GM18907 (cell line): ENCODE data around the gene E2F7.

Source experiments
- ATAC-seq: cut with Tn5 transposase; IDR thresholded peaks from one replicate; pipeline ENCODE4 v1.9.1; 2021; ENCODE audit warnings: mild to moderate bottlenecking, moderate library complexity; ENCODE audit not compliant: unreplicated experiment

E2F7 gene

DNA sequence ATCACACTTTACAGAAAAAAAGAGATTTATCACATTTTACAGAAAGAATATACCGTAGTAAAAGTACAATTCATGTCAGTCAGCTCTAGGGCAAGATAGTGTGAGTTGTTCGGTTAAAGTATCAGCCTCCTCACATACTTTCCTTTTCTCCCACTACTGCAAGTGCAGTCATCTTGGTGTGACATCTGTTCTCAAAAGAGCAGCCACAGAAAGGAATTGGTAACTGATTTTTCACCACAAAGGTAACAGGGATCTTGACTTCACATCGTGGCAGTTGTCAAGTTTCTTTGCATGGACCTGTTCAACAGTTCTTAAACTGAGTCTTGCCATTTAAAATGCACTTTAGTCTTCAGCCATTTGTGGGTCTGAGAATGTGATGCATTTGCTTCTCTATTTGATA lies 5.0 kb upstream of the E2F7 start:
- ATAC-seq, result peak; percentile 86

DNA sequence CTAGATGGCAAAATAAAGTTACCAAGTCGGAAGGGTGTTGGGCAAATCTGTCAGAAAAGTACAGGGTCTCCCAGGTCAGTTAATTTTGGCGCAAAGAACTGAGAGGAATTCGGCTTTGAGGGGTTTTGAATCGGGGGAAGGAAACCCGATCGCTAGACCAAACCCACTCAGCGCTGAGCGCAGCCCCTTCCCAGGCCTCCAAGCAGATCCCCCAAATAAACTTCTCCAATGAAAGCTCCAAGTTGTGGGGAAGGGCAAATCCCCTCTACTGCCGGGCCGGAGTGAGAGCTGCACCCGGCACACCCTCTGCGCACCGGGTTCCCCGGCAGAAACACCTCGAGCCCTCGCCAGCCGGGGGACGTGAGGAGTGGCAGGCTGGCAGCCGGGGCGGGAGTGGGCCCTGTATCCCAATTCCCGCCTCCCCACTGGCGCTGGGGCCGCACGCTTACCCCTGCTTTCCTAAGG lies 441 bp downstream of the E2F7 start:
- ATAC-seq, result peak; percentile 22

GRCh38 chr12:77062846-77063461 lies 2.4 kb downstream of the E2F7 start:
- ATAC-seq, result peak; percentile 32

DNA sequence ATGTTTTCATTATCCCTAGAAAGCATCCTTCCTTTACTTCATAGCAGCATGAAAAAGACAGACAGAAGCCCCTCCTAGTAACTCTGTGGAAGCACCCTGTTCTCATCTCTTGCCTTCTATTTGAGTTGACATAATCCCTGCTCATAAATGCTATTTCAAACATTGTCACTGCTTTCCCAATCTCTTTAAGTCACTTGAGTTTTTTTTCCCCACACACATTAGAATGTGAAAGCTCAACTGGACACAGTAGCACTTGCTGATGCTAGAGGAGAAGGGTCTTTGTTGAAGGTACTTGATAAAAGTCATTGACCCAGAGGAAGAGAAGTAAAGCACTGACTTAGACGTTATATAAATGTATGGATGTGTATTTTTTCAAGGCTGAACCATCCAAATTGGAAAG lies 3.0 kb downstream of the E2F7 start:
- no peak for ATAC-seq

DNA sequence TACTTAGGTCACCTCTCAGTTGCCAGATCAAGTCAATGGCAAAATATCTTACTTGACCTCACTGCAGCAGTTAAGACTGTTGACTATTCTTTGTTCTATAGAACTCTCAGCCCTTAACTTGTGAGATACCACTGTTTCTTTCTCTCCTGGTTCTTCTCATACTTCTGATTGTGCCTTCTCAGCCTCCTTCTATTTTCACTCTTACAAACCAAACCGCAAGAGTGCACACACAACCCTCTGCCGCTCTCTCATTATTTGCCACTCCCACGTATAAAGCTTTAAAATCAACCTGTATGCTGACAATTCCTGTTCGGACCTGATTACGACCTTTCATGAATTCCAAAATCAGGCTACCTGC lies 4.5 kb downstream of the E2F7 start:
- peak; percentile 33 for ATAC-seq

- ATAC-seq, result peak; percentile 85
Observed at GRCh38 chr12:77060136-77060882, 5.1 kb downstream of the E2F7 start.

DNA sequence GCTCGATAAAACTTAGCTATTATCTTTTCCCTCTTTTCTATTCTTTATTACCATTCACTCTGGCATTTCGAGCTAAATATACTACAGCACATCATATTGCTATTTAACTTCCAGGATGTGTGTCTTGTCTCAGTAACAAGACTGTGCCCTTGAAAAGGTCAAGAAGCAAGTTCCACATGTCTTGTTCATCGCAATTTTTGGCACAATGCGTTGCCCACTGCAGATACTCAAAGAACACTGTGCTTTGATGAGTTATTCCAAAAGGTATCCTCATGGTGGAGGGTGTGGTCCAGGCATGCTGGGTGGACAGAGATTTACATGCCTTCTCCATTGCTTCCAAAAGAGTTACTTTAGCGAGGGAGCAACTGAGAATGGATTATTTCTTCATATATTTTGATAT lies 6.6 kb downstream of the E2F7 start:
- no peak for ATAC-seq

DNA sequence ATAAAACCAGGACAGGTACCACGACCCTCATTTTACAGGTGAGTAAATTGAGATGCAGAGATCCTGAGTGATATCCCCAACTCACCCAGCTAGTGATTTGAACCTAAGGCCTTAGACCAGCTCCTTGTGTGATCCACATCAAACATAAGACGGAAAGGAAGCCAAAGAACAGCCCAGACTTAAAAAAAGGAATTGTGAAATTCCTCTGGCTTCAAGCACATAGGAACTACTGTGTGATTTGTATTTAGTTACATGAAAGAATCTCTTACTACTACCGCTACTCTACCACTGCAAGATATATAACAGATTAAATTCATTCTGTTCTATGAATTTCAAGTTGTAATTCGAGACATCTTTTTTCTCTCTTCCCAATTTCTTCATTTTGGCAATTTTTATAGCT lies 10.5 kb downstream of the E2F7 start:
- ATAC-seq, result no peak

GRCh38 chr12:77053259-77053658 lies 12.1 kb downstream of the E2F7 start:
- ATAC-seq, result no peak

- peak; percentile 98 for ATAC-seq
Observed at GRCh38 chr12:77049767-77050353, 15.5 kb downstream of the E2F7 start.

DNA sequence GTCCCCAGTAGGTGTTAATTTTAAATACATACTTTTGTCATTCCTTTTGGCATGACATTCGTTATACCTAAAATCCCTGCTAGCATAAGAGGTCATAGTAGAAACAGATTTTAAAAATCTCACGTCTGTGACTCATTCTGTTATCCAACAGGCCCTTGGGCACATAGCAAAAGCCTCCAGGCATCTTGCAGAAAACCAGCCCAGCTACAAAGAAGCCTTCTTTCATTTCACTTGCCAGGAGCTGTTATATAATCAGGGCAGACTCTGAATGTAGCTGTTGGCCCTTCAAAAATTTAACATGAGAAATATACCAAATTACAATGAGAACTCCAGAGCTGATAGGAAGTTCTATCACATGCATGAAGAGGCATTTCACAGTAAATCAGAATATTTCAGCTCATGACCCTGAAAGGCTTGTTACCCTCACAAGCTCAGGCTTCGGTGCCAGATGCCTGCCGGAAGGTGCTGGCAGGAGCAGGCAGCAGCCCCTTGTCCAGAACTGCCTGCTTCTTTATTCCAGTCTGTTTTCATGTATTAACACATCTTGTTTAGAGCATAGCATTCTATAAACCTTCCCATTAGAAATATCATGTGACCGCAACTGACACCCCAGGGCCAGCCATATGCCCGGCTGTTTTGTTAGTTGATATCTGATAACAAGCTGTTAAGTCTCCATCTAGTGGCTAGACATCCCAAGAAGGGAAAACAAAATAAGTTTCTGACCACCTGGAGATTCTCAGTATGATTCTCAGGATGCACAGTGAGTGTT lies 17.8 kb downstream of the E2F7 start:
- ATAC-seq, result no peak

DNA sequence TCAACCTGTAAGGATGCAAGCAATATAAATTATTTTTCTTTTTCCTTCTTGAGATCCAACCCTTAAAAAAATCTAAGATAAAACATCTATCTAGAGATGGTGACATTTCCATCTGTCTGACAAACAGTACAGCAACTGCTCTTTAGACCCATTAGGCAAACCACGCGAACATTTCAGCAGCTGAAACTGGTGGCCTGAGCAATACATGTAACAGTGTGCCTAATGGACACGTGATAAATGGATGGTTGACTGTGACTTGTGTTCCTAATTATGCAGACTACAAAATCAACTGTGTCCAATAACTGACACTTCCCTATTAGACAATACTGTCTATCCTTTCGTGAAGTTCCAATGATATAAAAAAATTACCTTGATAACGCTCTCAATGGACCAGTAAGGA lies 18.9 kb downstream of the E2F7 start:
- no peak for ATAC-seq

- ATAC-seq, result no peak
Observed at GRCh38 chr12:77045183-77045582, 20.2 kb downstream of the E2F7 start.

DNA sequence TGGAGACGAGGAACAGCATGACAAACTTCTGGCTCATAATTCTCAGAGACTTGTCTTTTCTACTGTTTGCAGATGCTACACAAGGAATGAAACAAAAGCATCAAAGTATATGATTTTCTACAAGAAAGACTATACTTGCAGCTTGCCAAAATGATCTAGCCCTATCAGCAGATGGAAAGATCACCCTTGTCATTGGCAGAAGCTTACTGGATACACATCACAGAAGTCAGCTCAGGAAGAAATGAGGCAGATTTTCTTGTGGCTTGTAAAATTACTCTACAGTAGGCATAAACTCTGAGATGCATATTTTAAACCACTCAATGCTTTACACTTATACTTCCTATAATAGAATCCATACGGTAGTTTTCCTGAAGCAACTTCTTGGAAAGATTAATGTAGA lies 20.6 kb downstream of the E2F7 start:
- ATAC-seq, result no peak

DNA sequence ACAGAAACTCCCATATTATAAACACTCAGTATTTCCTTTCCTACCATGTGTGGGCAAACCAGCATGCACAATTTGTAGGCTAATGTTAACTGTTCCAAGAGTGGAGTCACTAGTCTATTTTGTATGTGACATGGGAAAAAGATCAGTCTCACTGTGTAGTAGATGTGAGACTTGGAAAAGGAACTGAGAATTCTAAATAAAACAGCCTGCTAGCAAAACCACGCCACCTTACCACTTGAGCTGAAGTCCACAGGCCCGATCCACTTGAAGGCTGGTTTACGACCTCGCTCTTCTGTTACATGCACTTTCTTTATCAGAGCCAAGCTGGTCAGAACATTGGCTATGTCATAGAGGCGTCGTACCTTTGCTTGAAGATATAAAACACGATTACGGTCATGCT lies 22.5 kb downstream of the E2F7 start:
- ATAC-seq, result no peak

GRCh38 chr12:77040231-77040630 lies 25.1 kb downstream of the E2F7 start:
- no peak for ATAC-seq

- no peak for ATAC-seq
Observed at GRCh38 chr12:77035226-77035625, 30.1 kb downstream of the E2F7 start.

- no peak for ATAC-seq
Observed at GRCh38 chr12:77033658-77034536, 31.5 kb downstream of the E2F7 start.

DNA sequence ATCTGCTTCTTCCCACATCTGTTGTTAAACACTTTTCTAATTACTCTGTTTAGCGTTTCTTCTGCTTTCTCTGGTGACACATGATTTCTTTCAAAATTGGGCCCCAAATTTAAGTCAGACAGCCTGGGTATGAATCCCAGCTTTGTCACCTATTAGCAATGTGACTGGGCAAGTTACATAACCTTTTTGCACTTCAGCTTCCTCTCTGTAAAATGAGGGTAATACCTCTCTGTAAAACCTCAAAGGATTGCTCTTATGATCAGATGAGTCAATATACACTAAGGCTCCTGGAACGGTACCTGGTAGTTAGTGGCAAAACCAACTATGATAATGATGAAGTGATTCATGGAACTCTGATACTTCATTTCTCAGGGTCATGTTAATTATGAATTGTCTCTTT lies 33.0 kb downstream of the E2F7 start:
- ATAC-seq, result no peak

DNA sequence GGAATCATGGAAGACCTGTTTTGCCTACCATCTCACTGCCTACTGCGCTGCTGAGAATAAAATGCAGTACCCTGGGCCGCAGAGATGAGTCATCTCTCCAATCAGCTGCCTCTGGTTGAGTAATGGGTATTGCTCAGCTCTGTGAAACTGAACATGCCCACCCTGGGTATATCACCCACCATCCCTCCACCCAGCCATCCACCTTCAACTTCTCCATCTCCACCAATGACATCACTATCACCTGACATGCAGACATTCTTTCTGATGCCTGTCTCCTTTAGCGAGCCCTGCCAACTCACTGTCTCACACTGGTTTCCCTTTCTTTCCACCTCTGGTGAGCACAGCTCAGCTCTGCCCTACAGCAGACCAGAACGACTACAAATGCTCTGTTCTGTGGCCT lies 33.6 kb downstream of the E2F7 start:
- ATAC-seq, result no peak
